IMR-90 (cell line): ENCODE measurements around the gene SH3D21. TPM values are rescaled to one million over a fixed set of nuclear protein-coding genes. Genes with fewer than 3 reads are reported as not detected.

ENCODE experiments used
- ATAC-seq: fragments of 200-7000 bp; cut with Tn5 transposase; 2 replicates; pipeline ENCODE4 v1.9.1; 2020; ENCODE audit warnings: low read depth, mild to moderate bottlenecking, moderate library complexity
- BruUV-seq: library from RNA; stranded (reverse); fragments of 400-500 nt; replicated peaks from 2 replicates; lab custom pipeline; 2021; lab: Mats Ljungman, UMichigan
- CTCF ChIA-PET: fragments of 300-600 bp; formaldehyde crosslinking; extraction: SDS; loops from one replicate; lab custom pipeline; 2021; ENCODE audit warnings: antibody characterized with exemption; lab: Yijun Ruan, JAX
- POLR2A ChIA-PET: fragments of 300-600 bp; sonication (Branson Sonifier 250); formaldehyde crosslinking; loops from one replicate; lab custom pipeline; 2022; ENCODE audit warnings: antibody characterized with exemption; ENCODE audit not compliant: unreplicated experiment; lab: Charles Lee
- DNase-seq: peaks from one replicate; pipeline ENCODE4 v3.0.0; 2013
- H2AFZ ChIP-seq: replicated peaks from 2 replicates; pipeline ENCODE3; 2013; ENCODE audit warnings: low read length, mild to moderate bottlenecking; ENCODE audit not compliant: poor library complexity
- H2AK5ac ChIP-seq: 2 replicates; pipeline ENCODE4 v1.6.1; 2013; ENCODE audit warnings: low read depth, low read length, inconsistent platforms
- H2AK9ac ChIP-seq: replicated peaks from 2 replicates; pipeline ENCODE3; 2013; ENCODE audit warnings: mild to moderate bottlenecking, low read depth, low read length, moderate library complexity; ENCODE audit not compliant: poor library complexity
- H2BK120ac ChIP-seq: 2 replicates; pipeline ENCODE4 v1.6.1; 2013; ENCODE audit warnings: low read depth, low read length, inconsistent platforms
- H2BK15ac ChIP-seq: 3 replicates; pipeline ENCODE4 v1.6.1; 2013; ENCODE audit warnings: low read depth, low read length, inconsistent platforms
- H2BK20ac ChIP-seq: 2 replicates; pipeline ENCODE4 v1.6.1; 2013; ENCODE audit warnings: low read depth, mild to moderate bottlenecking, inconsistent platforms, low read length, moderate library complexity
- H2BK5ac ChIP-seq: 2 replicates; pipeline ENCODE4 v1.6.1; 2013; ENCODE audit warnings: mild to moderate bottlenecking, low read depth, low read length, inconsistent platforms; ENCODE audit not compliant: poor library complexity, severe bottlenecking
- H3K14ac ChIP-seq: replicated peaks from 2 replicates; pipeline ENCODE4 v1.6.1; 2013; ENCODE audit warnings: low read depth, low read length, inconsistent platforms
- H3K18ac ChIP-seq: 2 replicates; pipeline ENCODE4 v1.6.1; 2013; ENCODE audit warnings: low read depth, low read length, control low read depth
- H3K23ac ChIP-seq: 2 replicates; pipeline ENCODE4 v1.6.1; 2013; ENCODE audit warnings: low read depth, low read length, inconsistent platforms
- H3K27ac ChIP-seq: 2 replicates; pipeline ENCODE4 v1.5.1; 2013; ENCODE audit warnings: mild to moderate bottlenecking, control low read depth, low read length; ENCODE audit not compliant: insufficient read depth
- H3K27me3 ChIP-seq: 2 replicates; pipeline ENCODE4 v1.6.1; 2013; ENCODE audit warnings: low read length; ENCODE audit not compliant: control insufficient read depth, insufficient read depth
- H3K36me3 ChIP-seq: 2 replicates; pipeline ENCODE4 v1.6.1; 2013; ENCODE audit warnings: low read length, mixed read lengths; ENCODE audit not compliant: control insufficient read depth, insufficient read depth
- H3K4ac ChIP-seq: 2 replicates; pipeline ENCODE4 v1.6.1; 2013; ENCODE audit warnings: low read depth, low read length, inconsistent platforms
- H3K4me1 ChIP-seq: 2 replicates; pipeline ENCODE4 v1.6.1; 2013; ENCODE audit warnings: low read length, mixed read lengths; ENCODE audit not compliant: control insufficient read depth, insufficient read depth
- H3K4me2 ChIP-seq: 2 replicates; pipeline ENCODE4 v1.6.1; 2013; ENCODE audit warnings: low read depth, mild to moderate bottlenecking, control low read depth, low read length, moderate library complexity
- H3K4me3 ChIP-seq: 2 replicates; pipeline ENCODE4 v1.5.1; 2013; ENCODE audit warnings: low read depth, mild to moderate bottlenecking, control low read depth, low read length, moderate library complexity; ENCODE audit not compliant: insufficient read depth
- H3K56ac ChIP-seq: 2 replicates; pipeline ENCODE4 v1.6.1; 2013; ENCODE audit warnings: low read length, inconsistent platforms; ENCODE audit not compliant: insufficient read depth; ENCODE audit errors: extremely low read depth
- H3K79me1 ChIP-seq, 2 experiments: 2 replicates each; pipeline ENCODE4 v1.6.1; 2013; ENCODE audit warnings: low read length in 2 of 2, inconsistent platforms in 1 of 2, low read depth in 1 of 2
- H3K9ac ChIP-seq: 2 replicates; pipeline ENCODE4 v1.6.1; 2013; ENCODE audit warnings: low read depth, low read length, control low read depth
- H3K9me1 ChIP-seq: 2 replicates; pipeline ENCODE4 v1.6.1; 2013; ENCODE audit warnings: low read length, inconsistent platforms; ENCODE audit not compliant: insufficient read depth
- H3K9me3 ChIP-seq: 2 replicates; pipeline ENCODE4 v1.6.1; 2013; ENCODE audit warnings: low read length; ENCODE audit not compliant: control insufficient read depth, insufficient read depth
- H4K20me1 ChIP-seq: 2 replicates; pipeline ENCODE4 v1.6.1; 2013; ENCODE audit warnings: low read length, inconsistent platforms; ENCODE audit not compliant: insufficient read depth
- H4K5ac ChIP-seq: 2 replicates; pipeline ENCODE4 v1.6.1; 2013; ENCODE audit warnings: mild to moderate bottlenecking, low read depth, low read length, control low read depth
- H4K8ac ChIP-seq, 2 experiments: 2 replicates each; pipeline ENCODE4 v1.6.1; 2013; ENCODE audit warnings: low read depth in 2 of 2, low read length in 2 of 2, control low read depth in 1 of 2, inconsistent platforms in 1 of 2
- H4K91ac ChIP-seq: 2 replicates; pipeline ENCODE4 v1.6.1; 2013; ENCODE audit warnings: low read depth, low read length, inconsistent platforms; ENCODE audit not compliant: insufficient read depth
- CEBPB ChIP-seq: IDR thresholded peaks from 2 replicates; pipeline ENCODE4 v1.6.1; 2012; ENCODE audit warnings: low read depth, low read length, improper control_type of control experiment
- CHD1 ChIP-seq: IDR thresholded peaks from 2 replicates; pipeline ENCODE4 v1.6.1; 2012; ENCODE audit warnings: low read depth, low read length, improper control_type of control experiment
- MAZ ChIP-seq: IDR thresholded peaks from 2 replicates; pipeline ENCODE4 v1.6.1; 2012; ENCODE audit warnings: low read depth, mild to moderate bottlenecking, low read length, improper control_type of control experiment, moderate library complexity, borderline replicate concordance
- POLR2A ChIP-seq: IDR thresholded peaks from 2 replicates; pipeline ENCODE4 v1.6.1; 2012; ENCODE audit warnings: mild to moderate bottlenecking, low read depth, low read length
- RFX5 ChIP-seq: IDR thresholded peaks from 2 replicates; pipeline ENCODE4 v1.8.0; 2012; ENCODE audit warnings: low read depth, mild to moderate bottlenecking, low read length, moderate library complexity
- SMC3 ChIP-seq: fragments of 150-350 bp; IDR thresholded peaks from 2 replicates; pipeline ENCODE4 v1.6.1; 2016; ENCODE audit warnings: low read depth, mild to moderate bottlenecking, antibody characterized with exemption, low read length, moderate library complexity
- WGBS, 2 experiments: methylation state at CpG; one replicate each; pipeline versions ENCODE4 v1.1.5 to v1.1.7; 2013; ENCODE audit warnings: missing lambda C conversion rate in 2 of 2; ENCODE audit not compliant: insufficient read length in 1 of 2; ENCODE audit errors: extremely low coverage in 2 of 2; 5-methylcytosine and 5-hydroxymethylcytosine counted together
- dilution Hi-C: fragments of 300-500 bp; cut with HindIII; formaldehyde crosslinking; loops from one replicate; pipeline ENCODE4 v1.14.3; 2018; ENCODE audit warnings: low sequenced_read_pairs; ENCODE audit not compliant: unreplicated experiment
- in situ Hi-C: fragments of 300-500 bp; cut with MboI; formaldehyde crosslinking; loops from 3 replicates; pipeline ENCODE4 v1.14.3; 2019; ENCODE audit warnings: low sequenced_read_pairs, inconsistent platforms, mixed read lengths
- intact Hi-C: fragments of 100-400 bp; cut with micrococcal nuclease; formaldehyde crosslinking; loops from 2 replicates; pipeline ENCODE4 v1.10.0; 2022
- polyA plus RNA-seq, 3 experiments: library from polyadenylated mRNA; depleted of rRNA; stranded (reverse); fragments of >200 nt; gene quantifications; 2 replicates each; pipeline ENCODE4 v1.2.3, GENCODE V29; 2012; ENCODE audit warnings: low replicate concordance in 1 of 3
- total RNA-seq: library from RNA; depleted of rRNA; stranded (reverse); fragments of >200 nt; gene quantifications from 2 replicates; pipeline ENCODE4 v1.2.3, GENCODE V29; 2012
- TF ChIP-seq, protein P1 (sequence below): fragments of 150-350 bp; IDR thresholded peaks from 2 replicates; pipeline ENCODE4 v1.6.1; 2016; ENCODE audit warnings: low read depth, mild to moderate bottlenecking, low read length, moderate library complexity, borderline replicate concordance

Gene SH3D21
- total and polyA plus RNA-seq, 2 of the 4 experiments (the other 2 are of a cell fraction): 1.8 to 11.9 TPM

DNA sequence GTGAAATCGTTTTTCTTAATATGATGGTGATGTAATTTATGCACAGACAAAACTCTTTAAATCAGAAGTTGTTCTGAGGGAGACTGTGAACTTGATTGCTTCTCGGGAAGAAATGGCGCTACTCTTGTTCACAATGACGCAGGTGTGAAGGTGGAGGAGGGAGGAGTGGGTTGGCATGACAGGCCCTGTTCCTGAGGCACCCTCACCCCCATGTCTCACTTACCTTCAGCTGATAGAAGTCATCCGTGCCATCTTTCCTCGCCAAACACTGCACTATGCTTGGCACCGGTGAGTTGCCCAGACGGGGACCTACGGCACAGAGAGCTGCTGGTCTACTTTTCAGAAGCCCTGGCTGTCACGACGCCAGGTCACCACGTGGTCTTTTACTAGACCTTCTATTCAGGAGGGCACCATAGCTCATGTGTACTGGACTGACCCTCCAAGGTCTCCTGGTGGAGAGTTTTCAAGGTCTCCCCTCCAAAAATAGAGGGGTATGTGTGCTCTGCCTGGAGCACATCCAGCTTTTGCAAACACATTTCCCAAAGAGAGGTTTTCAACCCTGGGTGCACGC, 52.4 kb downstream of the SH3D21 start:
- intact Hi-C loops (no loop called here), dilution Hi-C loops (no loop called here), in situ Hi-C loops (no loop called here)
- H2BK120ac ChIP-seq: no peak overlapping the region
- no peak overlapping the region for H2BK5ac ChIP-seq
- H3K14ac ChIP-seq: no peak overlapping the region
- H3K27me3 ChIP-seq: no peaks in the 10 kb centered on the region
- peaks cover 6% of the 10 kb centered on the region for H3K4me1 ChIP-seq
- H3K27ac ChIP-seq: no peak overlapping the region
- H3K18ac ChIP-seq: no peak overlapping the region
- H3K56ac ChIP-seq: no peak overlapping the region
- H2AK9ac ChIP-seq: no peak overlapping the region
- no peak for TF ChIP-seq MAZ
- no peak for TF ChIP-seq POLR2A
- TF ChIP-seq, protein P1, sequence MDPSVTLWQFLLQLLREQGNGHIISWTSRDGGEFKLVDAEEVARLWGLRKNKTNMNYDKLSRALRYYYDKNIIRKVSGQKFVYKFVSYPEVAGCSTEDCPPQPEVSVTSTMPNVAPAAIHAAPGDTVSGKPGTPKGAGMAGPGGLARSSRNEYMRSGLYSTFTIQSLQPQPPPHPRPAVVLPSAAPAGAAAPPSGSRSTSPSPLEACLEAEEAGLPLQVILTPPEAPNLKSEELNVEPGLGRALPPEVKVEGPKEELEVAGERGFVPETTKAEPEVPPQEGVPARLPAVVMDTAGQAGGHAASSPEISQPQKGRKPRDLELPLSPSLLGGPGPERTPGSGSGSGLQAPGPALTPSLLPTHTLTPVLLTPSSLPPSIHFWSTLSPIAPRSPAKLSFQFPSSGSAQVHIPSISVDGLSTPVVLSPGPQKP: no peak
- no peak for TF ChIP-seq CHD1
- no peak for TF ChIP-seq CEBPB
- TF ChIP-seq SMC3: no peak
- no peak for TF ChIP-seq RFX5
- H3K9me1 ChIP-seq: peaks cover 26% of the 10 kb centered on the region
- 90% methylated on average over 2 of the region's 13 CpGs; no CpG with 5 or more reads in 1 of the 2 experiments for WGBS, 2 experiments
- H4K8ac ChIP-seq: no peak overlapping the region
- H2BK20ac ChIP-seq: no peak overlapping the region
- no peak overlapping the region for H2AFZ ChIP-seq
- H4K5ac ChIP-seq: no peak overlapping the region
- no peaks in the 10 kb centered on the region for H3K9me3 ChIP-seq
- ChIA-PET CTCF (interaction anchor here (3.2 kb wide), 1 partner anchor 10 kb away, joined by 9 read pairs; no protein-coding TSS in a partner anchor), POLR2A (no interaction called here)
- no peak overlapping the region for H2BK15ac ChIP-seq
- H3K9ac ChIP-seq: no peak overlapping the region
- no peak overlapping the region for H3K23ac ChIP-seq
- ATAC-seq (no peak), DNase-seq (no peak)
- no peak overlapping the region for H3K4ac ChIP-seq
- H4K91ac ChIP-seq: no peak overlapping the region
- H3K4me2 ChIP-seq: no peak overlapping the region
- BruUV-seq: no TSS peak
- peaks cover 58% of the 10 kb centered on the region for H3K36me3 ChIP-seq
- 0 out of 2 replicates have a peak, but pooled peaks cover 4% of the 10 kb centered on the region for H4K20me1 ChIP-seq
- no peak overlapping the region for H2AK5ac ChIP-seq
- H3K4me3 ChIP-seq: no peak overlapping the region
- peaks cover 25 to 80% of the 10 kb centered on the region in 2 experiments for H3K79me1 ChIP-seq
